Breast epithelium (tissue), 3 donors: Measurements from ENCODE around the gene GALNT16.

Experiments
- CTCF ChIP-seq, 3 donors: fragments of 450-650 bp; IDR thresholded peaks; one replicate each; pipeline ENCODE4 v1.5.1; 2016 to 2017; ENCODE audit warnings: antibody characterized with exemption in 3 of 3, mild to moderate bottlenecking in 3 of 3, moderate library complexity in 3 of 3
- POLR2A ChIP-seq: fragments of 450-650 bp; IDR thresholded peaks from one replicate; pipeline ENCODE4 v1.6.1; 2016; ENCODE audit warnings: antibody characterized with exemption, mild to moderate bottlenecking, moderate library complexity

- TF ChIP-seq POLR2A = no peak
- no peak for TF ChIP-seq CTCF (IDR thresholded peaks at IDR 0.05)
These were observed 24.2 kb downstream of the GALNT16 start for GRCh38 chr14:69284170-69284569.
